DLD1 (cell line): ENCODE results near the gene LACTBL1.
"Not testable (repeated sequence)": the region's sequence is repeated elsewhere in the genome, so short reads cannot be mapped to it uniquely, and the experiment has no call there.

ENCODE experiments used
- in situ Hi-C: cut with HindIII; loops from 2 replicates; pipeline ENCODE4 v1.10.0; 2017; ENCODE audit warnings: low sequenced_read_pairs

The LACTBL1 gene

GRCh38 chr1:22945171-22945570 lies 27.5 kb downstream of the LACTBL1 start:
- in situ Hi-C loops = not testable (repeated sequence)

DNA sequence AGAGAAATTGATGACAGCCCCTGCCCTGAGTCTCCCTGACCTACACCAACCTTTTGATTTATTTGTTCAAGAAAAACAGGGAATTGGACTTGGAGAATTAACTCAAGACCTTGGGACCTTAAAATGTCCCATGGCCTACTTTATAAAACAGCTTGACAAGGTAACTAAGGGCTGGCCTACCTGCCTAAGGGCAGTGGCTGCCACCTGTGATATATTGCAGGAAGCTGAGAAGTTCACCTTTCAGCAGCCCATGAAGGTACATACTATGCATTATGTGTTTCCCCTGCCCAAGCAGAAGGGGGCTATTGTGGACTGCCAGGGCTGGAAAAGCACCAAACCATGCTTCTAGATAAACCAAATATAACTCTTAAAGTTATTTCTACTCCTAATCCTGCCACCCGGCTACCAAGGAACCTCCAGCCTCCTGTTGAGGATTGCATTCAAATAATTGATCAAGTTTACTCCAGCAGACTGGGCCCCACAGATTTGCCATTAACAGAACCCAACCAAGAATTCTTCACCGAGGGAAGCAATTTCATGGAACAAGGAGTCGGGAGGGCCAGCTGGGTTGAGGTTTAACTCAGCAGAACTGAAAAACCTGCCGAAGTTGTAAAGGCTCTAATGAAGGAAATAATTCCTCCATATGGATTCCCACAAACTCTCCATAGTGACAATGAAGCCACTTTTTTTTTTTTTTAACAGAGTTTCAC lies 28.2 kb downstream of the LACTBL1 start:
- in situ Hi-C loops = no loop called here

- in situ Hi-C loops = no loop called here
These were observed 31.4 kb downstream of the LACTBL1 start for GRCh38 chr1:22941257-22941656.

GRCh38 chr1:22936681-22937080 lies 36.0 kb downstream of the LACTBL1 start:
- in situ Hi-C loops = no loop called here

- in situ Hi-C loops = no loop called here
These were observed 37.2 kb downstream of the LACTBL1 start for GRCh38 chr1:22935433-22935832.

GRCh38 chr1:22932803-22933470 lies 39.7 kb downstream of the LACTBL1 start:
- in situ Hi-C loops = no loop called here

- in situ Hi-C loops = no loop called here
These were observed 42.3 kb downstream of the LACTBL1 start for GRCh38 chr1:22930240-22930912.

DNA sequence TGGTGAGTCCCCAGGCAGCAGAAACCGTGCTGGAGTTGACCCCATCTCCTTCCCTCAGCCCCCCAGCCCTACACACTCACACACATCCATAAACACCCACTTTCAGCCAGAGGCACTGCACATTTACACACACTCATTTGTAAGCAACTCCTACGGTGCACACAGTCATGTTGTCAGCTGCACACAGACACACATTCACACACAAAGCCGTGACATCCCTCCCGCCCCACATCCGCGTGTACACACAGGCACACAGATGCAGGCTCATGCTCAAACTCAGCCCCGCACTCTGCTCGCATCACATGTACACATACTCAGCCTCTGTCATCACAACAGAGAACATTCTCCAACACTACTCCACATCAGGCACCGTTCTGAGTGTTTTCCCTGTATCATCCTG lies 47.6 kb downstream of the LACTBL1 start:
- in situ Hi-C loops = no loop called here

DNA sequence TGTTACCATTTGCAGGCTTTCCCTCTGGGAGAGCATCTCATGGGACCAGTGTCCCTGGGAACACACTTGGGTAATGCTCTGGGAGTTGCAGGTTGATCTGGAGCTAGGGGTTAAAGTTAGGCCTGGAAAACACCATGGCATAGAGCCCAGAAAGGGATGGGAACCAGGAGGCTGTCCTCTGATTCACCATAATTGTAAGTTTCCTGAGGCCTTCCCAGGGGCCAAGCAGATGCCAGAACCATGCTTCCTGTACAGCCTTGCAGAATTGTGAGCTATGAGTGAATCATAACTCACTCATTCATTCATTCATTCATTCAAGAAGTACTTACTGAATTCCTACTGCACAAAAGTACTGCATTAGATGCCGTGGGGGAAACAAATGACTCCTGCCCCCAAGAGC lies 50.0 kb downstream of the LACTBL1 start:
- in situ Hi-C loops = no loop called here

DNA sequence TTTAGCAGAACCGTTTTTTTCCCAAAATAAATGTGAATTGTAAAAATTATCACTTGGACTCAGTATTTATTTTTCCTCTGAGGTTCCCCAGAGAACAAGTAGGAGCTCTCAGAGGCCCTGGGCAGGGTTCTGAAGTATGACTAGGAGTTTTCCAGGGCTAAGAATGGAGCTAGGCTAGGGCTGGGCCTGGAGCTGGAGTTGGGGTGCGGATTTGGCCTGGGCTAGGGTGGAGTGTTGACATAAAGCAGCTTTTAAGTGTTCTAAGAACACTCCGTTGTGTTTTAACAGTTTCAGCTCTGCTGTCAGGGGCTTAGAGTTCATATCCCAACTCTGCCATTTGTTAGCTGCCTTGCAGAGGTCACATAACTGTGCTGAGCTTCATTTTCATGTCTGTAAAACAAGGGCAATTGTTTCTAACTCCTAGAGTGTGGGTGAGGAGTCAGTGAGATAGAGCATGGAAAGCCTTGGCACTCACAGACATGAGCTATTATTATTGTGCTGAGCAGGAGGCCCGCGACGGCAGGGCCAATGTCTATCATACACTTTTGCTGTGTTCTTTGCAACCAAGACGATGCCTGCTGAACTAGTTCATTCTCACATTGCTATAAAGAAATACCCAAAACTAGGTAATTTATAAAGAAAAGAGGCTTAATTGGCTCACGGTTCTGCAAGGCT lies 51.1 kb downstream of the LACTBL1 start:
- in situ Hi-C loops = no loop called here

DNA sequence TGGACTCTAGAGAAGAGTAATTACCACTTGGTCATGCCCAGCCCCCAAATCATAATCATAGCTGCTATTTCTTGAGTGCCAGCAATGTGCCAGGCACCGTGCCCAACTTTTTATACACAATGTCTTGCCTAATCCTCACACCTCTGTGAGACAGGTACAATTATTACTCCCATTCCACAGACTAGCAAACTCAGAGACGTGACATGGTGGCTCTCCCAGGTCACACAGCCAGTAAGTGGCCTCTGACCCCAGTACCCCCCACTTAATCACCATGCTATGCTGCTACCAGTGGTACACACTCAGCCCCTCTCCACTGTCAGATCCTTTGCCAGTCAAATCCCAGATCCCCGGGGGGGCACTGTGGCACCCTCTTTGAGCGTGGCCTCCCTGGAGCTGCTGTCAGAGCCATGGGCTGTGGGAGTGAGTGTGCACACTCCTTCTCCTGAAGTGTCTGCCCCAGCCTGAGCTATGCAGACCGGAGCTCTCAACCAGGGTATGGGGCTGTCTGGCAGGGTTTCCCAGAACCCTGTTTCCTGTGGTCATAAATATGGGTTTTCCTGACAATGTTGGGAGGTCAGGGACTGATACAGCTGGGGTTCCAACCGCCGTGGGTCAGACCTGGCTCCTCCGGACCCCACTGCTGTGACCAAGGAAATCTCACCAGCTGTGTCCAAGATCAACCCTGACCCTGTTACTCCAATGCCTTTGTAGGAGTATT lies 51.8 kb downstream of the LACTBL1 start:
- in situ Hi-C loops = no loop called here

DNA sequence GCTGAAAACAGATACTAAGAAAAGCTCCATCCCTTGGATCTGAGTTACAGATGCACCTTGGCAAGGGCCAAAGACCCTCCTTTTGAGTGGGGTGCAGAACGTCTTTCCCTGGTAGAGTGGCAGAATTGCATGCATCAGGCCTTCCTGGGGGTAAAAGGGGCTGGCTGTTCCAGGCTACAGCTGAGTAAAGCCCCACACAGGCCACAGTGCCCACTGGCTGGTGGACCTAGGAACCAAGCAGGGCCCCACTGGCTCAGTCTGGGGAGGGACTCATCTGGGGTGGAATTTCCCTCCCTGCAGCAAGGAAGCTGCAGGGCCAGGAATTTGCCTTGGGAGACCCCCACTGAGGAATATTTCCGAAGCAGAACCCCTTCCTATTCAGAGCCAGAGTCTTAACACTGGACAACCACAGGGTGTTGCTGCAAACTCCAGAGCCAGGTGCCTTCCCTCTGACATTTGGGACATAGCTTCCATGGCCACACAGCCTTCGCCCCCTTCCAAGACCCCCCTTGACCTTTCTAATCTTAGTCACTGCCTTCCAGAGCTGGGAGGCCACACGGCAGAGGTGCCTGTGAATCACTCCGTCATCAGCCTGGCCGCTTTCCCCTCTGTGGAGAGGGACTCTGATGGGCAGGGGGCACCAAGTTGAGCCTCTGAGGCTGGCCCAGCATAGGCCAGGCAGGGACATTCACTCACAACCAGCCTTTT lies 52.5 kb downstream of the LACTBL1 start:
- in situ Hi-C loops = no loop called here

GRCh38 chr1:22919341-22920025 lies 53.2 kb downstream of the LACTBL1 start:
- in situ Hi-C loops = no loop called here

DNA sequence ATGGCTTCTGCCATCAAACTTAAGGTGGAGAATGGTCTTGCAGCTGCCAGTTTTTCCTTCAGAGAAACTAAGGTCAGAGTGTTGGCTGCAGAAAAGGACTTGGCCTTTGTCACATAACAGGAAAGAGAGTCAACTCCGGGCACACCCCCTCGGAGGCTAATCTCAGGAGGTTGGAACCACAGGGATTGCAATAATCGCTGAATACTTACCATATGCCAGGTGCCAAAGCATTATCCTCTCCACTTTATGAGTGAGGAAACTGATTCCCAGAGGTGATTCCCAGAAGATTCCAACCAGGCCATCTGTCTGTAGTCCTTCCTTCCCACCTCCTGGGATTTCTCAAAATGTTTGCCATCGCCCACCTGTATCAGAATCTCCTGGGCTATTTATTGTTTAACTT lies 54.0 kb downstream of the LACTBL1 start:
- in situ Hi-C loops = no loop called here

- in situ Hi-C loops = no loop called here
These were observed 54.7 kb downstream of the LACTBL1 start for GRCh38 chr1:22917989-22918388.

DNA sequence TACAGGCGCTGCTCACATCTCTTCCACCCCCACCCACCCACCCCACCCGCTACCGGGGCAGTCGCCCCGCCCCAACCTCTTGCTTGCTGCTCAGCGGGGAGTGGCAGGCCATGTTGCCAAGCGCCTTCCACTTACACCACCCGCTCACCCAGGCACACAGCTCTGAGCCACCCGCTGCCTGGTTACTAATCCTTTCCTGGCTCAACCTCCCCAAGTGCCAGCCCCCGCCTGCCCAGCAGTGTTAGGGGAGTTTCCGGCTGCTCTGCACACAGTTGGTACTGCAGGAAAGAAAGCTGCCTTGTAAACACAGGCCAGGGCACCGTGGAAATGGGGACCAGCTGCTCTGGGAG lies 56.2 kb downstream of the LACTBL1 start:
- in situ Hi-C loops = no loop called here

- in situ Hi-C loops = no loop called here
These were observed 56.7 kb downstream of the LACTBL1 start for GRCh38 chr1:22915816-22916470.

GRCh38 chr1:22915231-22915630 lies 57.4 kb downstream of the LACTBL1 start:
- in situ Hi-C loops = no loop called here

- in situ Hi-C loops = no loop called here
These were observed 57.9 kb downstream of the LACTBL1 start for GRCh38 chr1:22914633-22915217.
